Measurements from ENCODE around the gene CD101.

CD101 gene

GRCh38 chr1:116987256-116987555, 14.4 kb upstream of the CD101 start:
- no peak for TF ChIP-seq CTCF (conservative IDR thresholded peaks at IDR 0.05; ENCODE audit: low read length)
- no peak for DNase-seq (ENCODE audit: low read depth)

GRCh38 chr1:116988248-116988647, 13.3 kb upstream of the CD101 start:
- no peak overlapping the region for H3K4me3 ChIP-seq (ENCODE audit: low read length)
- DNase-seq (ENCODE audit: low read depth): peak; percentile 30
- no peak for TF ChIP-seq CTCF (conservative IDR thresholded peaks at IDR 0.05; ENCODE audit: low read length)

More at GRCh38 chr1:116987256-116987555, 14.4 kb upstream of the CD101 start:
- H3K4me3 ChIP-seq (ENCODE audit: low read length): no peak overlapping the region

GRCh38 chr1:116988908-116989307, 12.7 kb upstream of the CD101 start:
- DNase-seq (ENCODE audit: low read depth): no peak
- no peak for TF ChIP-seq CTCF (conservative IDR thresholded peaks at IDR 0.05; ENCODE audit: low read length)
- no peak overlapping the region for H3K4me3 ChIP-seq (ENCODE audit: low read length)

- DNase-seq (ENCODE audit: low read depth): no peak
- TF ChIP-seq CTCF (conservative IDR thresholded peaks at IDR 0.05; ENCODE audit: low read length): no peak
- no peak overlapping the region for H3K4me3 ChIP-seq (ENCODE audit: low read length)
Measured at GRCh38 chr1:116989835-116990234, 11.7 kb upstream of the CD101 start.

- H3K4me3 ChIP-seq (ENCODE audit: low read length): no peak overlapping the region
- DNase-seq (ENCODE audit: low read depth): peak; percentile 95
- no peak for TF ChIP-seq CTCF (conservative IDR thresholded peaks at IDR 0.05; ENCODE audit: low read length)
Measured at GRCh38 chr1:116990612-116991151, 10.9 kb upstream of the CD101 start.

GRCh38 chr1:116991171-116991845, 10.3 kb upstream of the CD101 start:
- no peak overlapping the region for H3K4me3 ChIP-seq (ENCODE audit: low read length)
- no peak for TF ChIP-seq CTCF (conservative IDR thresholded peaks at IDR 0.05; ENCODE audit: low read length)
- DNase-seq (ENCODE audit: low read depth): no peak

GRCh38 chr1:116991918-116992317, 9.6 kb upstream of the CD101 start:
- H3K4me3 ChIP-seq (ENCODE audit: low read length): no peak overlapping the region
- DNase-seq (ENCODE audit: low read depth): no peak
- TF ChIP-seq CTCF (conservative IDR thresholded peaks at IDR 0.05; ENCODE audit: low read length): no peak

Measured in AG10803 (cell line).